Measurements from ENCODE around the gene SND1.

Gene SND1

GRCh38 chr7:127905021-127905420, 253.0 kb downstream of the SND1 start:
- Histone ChIP-seq H3K36me3 (ENCODE audit: control insufficient read depth in 2 of 2, insufficient read depth in 2 of 2, low read length in 2 of 2) (peaks cover 0 to 6% of the 10 kb centered on the region in 2 donors), H3K27me3 (ENCODE audit: control insufficient read depth in 2 of 2, insufficient read depth in 2 of 2, low read length in 2 of 2) (no peaks in the 10 kb centered on the region), H3K4me3 (ENCODE audit: low read length in 2 of 2) (no peak overlapping the region), H3K9me3 (ENCODE audit: control insufficient read depth in 2 of 2, low read length in 2 of 2) (no peaks in the 10 kb centered on the region), H3K9ac (ENCODE audit: low read depth in 1 of 2, low read length in 2 of 2) (no peak overlapping the region), H3K4me1 (ENCODE audit: control insufficient read depth in 2 of 2, insufficient read depth in 2 of 2, low read length in 2 of 2) (peaks cover 31 to 39% of the 10 kb centered on the region in 2 donors), H3K27ac (ENCODE audit: low read depth in 2 of 2, low read length in 2 of 2) (no peak overlapping the region)

- no peak overlapping the region for H3K4me3 ChIP-seq (ENCODE audit: low read length in 2 of 2)
- no peaks in the 10 kb centered on the region for H3K9me3 ChIP-seq (ENCODE audit: control insufficient read depth in 2 of 2, low read length in 2 of 2)
- no peaks in the 10 kb centered on the region for H3K27me3 ChIP-seq (ENCODE audit: control insufficient read depth in 2 of 2, insufficient read depth in 2 of 2, low read length in 2 of 2)
- H3K9ac ChIP-seq (ENCODE audit: low read depth in 1 of 2, low read length in 2 of 2): no peak overlapping the region
- H3K27ac ChIP-seq (ENCODE audit: low read depth in 2 of 2, low read length in 2 of 2): no peak overlapping the region
- H3K4me1 ChIP-seq (ENCODE audit: control insufficient read depth in 2 of 2, insufficient read depth in 2 of 2, low read length in 2 of 2): peaks cover 28 to 36% of the 10 kb centered on the region in 2 donors
- H3K36me3 ChIP-seq (ENCODE audit: control insufficient read depth in 2 of 2, insufficient read depth in 2 of 2, low read length in 2 of 2): peaks cover 0 to 6% of the 10 kb centered on the region in 2 donors
Measured at GRCh38 chr7:127905491-127906330, 253.7 kb downstream of the SND1 start.

GRCh38 chr7:127907110-127908040, 255.4 kb downstream of the SND1 start:
- H3K4me1 ChIP-seq (ENCODE audit: control insufficient read depth in 2 of 2, insufficient read depth in 2 of 2, low read length in 2 of 2): peaks cover 20 to 28% of the 10 kb centered on the region in 2 donors

GRCh38 chr7:127908430-127909258, 256.6 kb downstream of the SND1 start:
- Histone ChIP-seq H3K9ac (ENCODE audit: low read depth in 1 of 2, low read length in 2 of 2) (no peak overlapping the region), H3K4me1 (ENCODE audit: control insufficient read depth in 2 of 2, insufficient read depth in 2 of 2, low read length in 2 of 2) (peaks cover 26 to 28% of the 10 kb centered on the region in 2 donors), H3K27ac (ENCODE audit: low read depth in 2 of 2, low read length in 2 of 2) (no peak overlapping the region), H3K4me3 (ENCODE audit: low read length in 2 of 2) (no peak overlapping the region), H3K36me3 (ENCODE audit: control insufficient read depth in 2 of 2, insufficient read depth in 2 of 2, low read length in 2 of 2) (peaks cover 0 to 6% of the 10 kb centered on the region in 2 donors), H3K27me3 (ENCODE audit: control insufficient read depth in 2 of 2, insufficient read depth in 2 of 2, low read length in 2 of 2) (no peaks in the 10 kb centered on the region), H3K9me3 (ENCODE audit: control insufficient read depth in 2 of 2, low read length in 2 of 2) (no peaks in the 10 kb centered on the region)

More at GRCh38 chr7:127907110-127908040, 255.4 kb downstream of the SND1 start:
- Histone ChIP-seq H3K9ac (ENCODE audit: low read depth in 1 of 2, low read length in 2 of 2) (no peak overlapping the region), H3K4me3 (ENCODE audit: low read length in 2 of 2) (no peak overlapping the region), H3K9me3 (ENCODE audit: control insufficient read depth in 2 of 2, low read length in 2 of 2) (no peaks in the 10 kb centered on the region), H3K27me3 (ENCODE audit: control insufficient read depth in 2 of 2, insufficient read depth in 2 of 2, low read length in 2 of 2) (no peaks in the 10 kb centered on the region), H3K36me3 (ENCODE audit: control insufficient read depth in 2 of 2, insufficient read depth in 2 of 2, low read length in 2 of 2) (peaks cover 0 to 6% of the 10 kb centered on the region in 2 donors), H3K27ac (ENCODE audit: low read depth in 2 of 2, low read length in 2 of 2) (peak overlapping the region in 1 of 2 donors; percentile 24)

- Histone ChIP-seq H3K4me3 (ENCODE audit: low read length in 2 of 2) (no peak overlapping the region), H3K36me3 (ENCODE audit: control insufficient read depth in 2 of 2, insufficient read depth in 2 of 2, low read length in 2 of 2) (peaks cover 0 to 6% of the 10 kb centered on the region in 2 donors), H3K9me3 (ENCODE audit: control insufficient read depth in 2 of 2, low read length in 2 of 2) (no peaks in the 10 kb centered on the region), H3K27ac (ENCODE audit: low read depth in 2 of 2, low read length in 2 of 2) (no peak overlapping the region), H3K27me3 (ENCODE audit: control insufficient read depth in 2 of 2, insufficient read depth in 2 of 2, low read length in 2 of 2) (no peaks in the 10 kb centered on the region), H3K9ac (ENCODE audit: low read depth in 1 of 2, low read length in 2 of 2) (no peak overlapping the region), H3K4me1 (ENCODE audit: control insufficient read depth in 2 of 2, insufficient read depth in 2 of 2, low read length in 2 of 2) (peaks cover 26 to 28% of the 10 kb centered on the region in 2 donors)
Measured at GRCh38 chr7:127909424-127910152, 257.6 kb downstream of the SND1 start.

GRCh38 chr7:127910670-127911069, 258.7 kb downstream of the SND1 start:
- Histone ChIP-seq H3K4me1 (ENCODE audit: control insufficient read depth in 2 of 2, insufficient read depth in 2 of 2, low read length in 2 of 2) (peaks cover 26 to 31% of the 10 kb centered on the region in 2 donors), H3K27me3 (ENCODE audit: control insufficient read depth in 2 of 2, insufficient read depth in 2 of 2, low read length in 2 of 2) (no peaks in the 10 kb centered on the region), H3K27ac (ENCODE audit: low read depth in 2 of 2, low read length in 2 of 2) (no peak overlapping the region), H3K4me3 (ENCODE audit: low read length in 2 of 2) (no peak overlapping the region), H3K36me3 (ENCODE audit: control insufficient read depth in 2 of 2, insufficient read depth in 2 of 2, low read length in 2 of 2) (peaks cover 0 to under 1% of the 10 kb centered on the region in 2 donors), H3K9me3 (ENCODE audit: control insufficient read depth in 2 of 2, low read length in 2 of 2) (no peaks in the 10 kb centered on the region), H3K9ac (ENCODE audit: low read depth in 1 of 2, low read length in 2 of 2) (no peak overlapping the region)

GRCh38 chr7:127911968-127912511, 260.0 kb downstream of the SND1 start:
- Histone ChIP-seq H3K27ac (ENCODE audit: low read depth in 2 of 2, low read length in 2 of 2) (no peak overlapping the region), H3K4me1 (ENCODE audit: control insufficient read depth in 2 of 2, insufficient read depth in 2 of 2, low read length in 2 of 2) (peaks cover 26 to 28% of the 10 kb centered on the region in 2 donors), H3K36me3 (ENCODE audit: control insufficient read depth in 2 of 2, insufficient read depth in 2 of 2, low read length in 2 of 2) (no peaks in the 10 kb centered on the region), H3K27me3 (ENCODE audit: control insufficient read depth in 2 of 2, insufficient read depth in 2 of 2, low read length in 2 of 2) (no peaks in the 10 kb centered on the region), H3K9ac (ENCODE audit: low read depth in 1 of 2, low read length in 2 of 2) (no peak overlapping the region), H3K4me3 (ENCODE audit: low read length in 2 of 2) (no peak overlapping the region), H3K9me3 (ENCODE audit: control insufficient read depth in 2 of 2, low read length in 2 of 2) (no peaks in the 10 kb centered on the region)

GRCh38 chr7:127912901-127913300, 260.9 kb downstream of the SND1 start:
- H3K9ac ChIP-seq (ENCODE audit: low read depth in 1 of 2, low read length in 2 of 2): no peak overlapping the region

GRCh38 chr7:127913686-127914085, 261.7 kb downstream of the SND1 start:
- H3K4me3 ChIP-seq (ENCODE audit: low read length in 2 of 2): no peak overlapping the region
- H3K27ac ChIP-seq (ENCODE audit: low read depth in 2 of 2, low read length in 2 of 2): no peak overlapping the region
- H3K4me1 ChIP-seq (ENCODE audit: control insufficient read depth in 2 of 2, insufficient read depth in 2 of 2, low read length in 2 of 2): peaks cover 13 to 14% of the 10 kb centered on the region in 2 donors
- H3K9me3 ChIP-seq (ENCODE audit: control insufficient read depth in 2 of 2, low read length in 2 of 2): no peaks in the 10 kb centered on the region
- no peaks in the 10 kb centered on the region for H3K27me3 ChIP-seq (ENCODE audit: control insufficient read depth in 2 of 2, insufficient read depth in 2 of 2, low read length in 2 of 2)
- no peaks in the 10 kb centered on the region for H3K36me3 ChIP-seq (ENCODE audit: control insufficient read depth in 2 of 2, insufficient read depth in 2 of 2, low read length in 2 of 2)
- no peak overlapping the region for H3K9ac ChIP-seq (ENCODE audit: low read depth in 1 of 2, low read length in 2 of 2)

More at GRCh38 chr7:127912901-127913300, 260.9 kb downstream of the SND1 start:
- Histone ChIP-seq H3K4me1 (ENCODE audit: control insufficient read depth in 2 of 2, insufficient read depth in 2 of 2, low read length in 2 of 2) (peaks cover 19 to 21% of the 10 kb centered on the region in 2 donors), H3K27ac (ENCODE audit: low read depth in 2 of 2, low read length in 2 of 2) (no peak overlapping the region), H3K27me3 (ENCODE audit: control insufficient read depth in 2 of 2, insufficient read depth in 2 of 2, low read length in 2 of 2) (no peaks in the 10 kb centered on the region), H3K9me3 (ENCODE audit: control insufficient read depth in 2 of 2, low read length in 2 of 2) (no peaks in the 10 kb centered on the region), H3K36me3 (ENCODE audit: control insufficient read depth in 2 of 2, insufficient read depth in 2 of 2, low read length in 2 of 2) (no peaks in the 10 kb centered on the region), H3K4me3 (ENCODE audit: low read length in 2 of 2) (no peak overlapping the region)

All from mucosa of rectum (tissue), 2 donors.